K562 (cell line): ENCODE measurements around the gene ASIC3. TPM values are rescaled to one million over a fixed set of nuclear protein-coding genes. Genes with fewer than 3 reads are reported as not detected.

Source experiments
- ATAC-seq: fragments of 200-7000 bp; cut with Tn5 transposase; 3 replicates; pipeline ENCODE4 v1.9.1; 2020; ENCODE audit warnings: moderate library complexity
- BruUV-seq: library from RNA; stranded (reverse); fragments of 400-500 nt; replicated peaks from 2 replicates; lab custom pipeline; 2021; lab: Mats Ljungman, UMichigan
- CTCF ChIA-PET: fragments of 300-600 bp; formaldehyde crosslinking; extraction: SDS; loops from one replicate; lab custom pipeline; 2021; ENCODE audit warnings: low intra/inter-chr PET ratio; lab: Yijun Ruan, JAX
- POLR2A ChIA-PET: fragments of 300-600, 350-650 bp; sonication (Branson Sonifier 250); formaldehyde crosslinking; extraction: SDS; loops from one replicate; lab custom pipeline; 2021; ENCODE audit warnings: antibody characterized with exemption, inconsistent platforms; lab: Yijun Ruan, JAX
- DNase-seq, 4 experiments: peaks; one replicate each; pipeline versions ENCODE4 v3.0.0 to v3.0.0-alpha.2; 2011 to 2018; ENCODE audit warnings: low spot score in 3 of 4, mixed read lengths in 3 of 4; ENCODE audit errors: extremely low read depth in 1 of 4
- FAIRE-seq: peaks from 2 replicates; lab custom pipeline; 2011; peaks lifted over from hg19 to GRCh38; lab: Jason Lieb, UNC
- H2AFZ ChIP-seq: 2 replicates; pipeline ENCODE4 v1.6.0; 2011; ENCODE audit warnings: low read depth, low read length, control low read depth, inconsistent platforms
- H3K27ac ChIP-seq: fragments of 200-600 bp; 3 replicates; pipeline ENCODE4 v1.8.0; 2011; ENCODE audit warnings: low read depth, mild to moderate bottlenecking, control low read depth, inconsistent platforms, low read length, moderate library complexity, mixed read lengths; ENCODE audit errors: extremely low read depth
- H3K27me3 ChIP-seq, 2 experiments: fragments of 300-600 bp in 1 of 2; 2 replicates in 1 of 2; 3 replicates in 1 of 2; pipeline versions ENCODE4 v1.6.0 to v1.8.0; 2011; ENCODE audit warnings: inconsistent platforms in 2 of 2, low read length in 2 of 2, mild to moderate bottlenecking in 1 of 2, mixed read lengths in 1 of 2, moderate library complexity in 1 of 2; ENCODE audit not compliant: control insufficient read depth in 2 of 2, insufficient read depth in 2 of 2
- H3K36me3 ChIP-seq: fragments of 300-600 bp; 3 replicates; pipeline ENCODE4 v1.8.0; 2011; ENCODE audit warnings: mild to moderate bottlenecking, low read length, inconsistent platforms; ENCODE audit not compliant: control insufficient read depth, insufficient read depth
- H3K4me1 ChIP-seq, 2 experiments: fragments of 200-600 bp in 1 of 2; replicated peaks in 1 of 2; 2 replicates in 1 of 2; 3 replicates in 1 of 2; pipeline versions ENCODE4 v1.5.1 to v1.8.0; 2011; ENCODE audit warnings: inconsistent platforms in 2 of 2, low read length in 2 of 2, mild to moderate bottlenecking in 1 of 2, mixed read lengths in 1 of 2, moderate library complexity in 1 of 2; ENCODE audit not compliant: control insufficient read depth in 2 of 2, insufficient read depth in 2 of 2
- H3K4me2 ChIP-seq: 2 replicates; pipeline ENCODE4 v1.6.1; 2011; ENCODE audit warnings: low read length, control low read depth, inconsistent platforms, mixed read lengths; ENCODE audit not compliant: insufficient read depth
- H3K4me3 ChIP-seq: fragments of 200-600 bp; sonication (generic), shearing (Covaris generic); 2 replicates; pipeline ENCODE4 v1.5.1; 2016; ENCODE audit warnings: control low read depth, inconsistent platforms
- H3K79me2 ChIP-seq: fragments of 200-600 bp; 3 replicates; pipeline ENCODE4 v1.8.0; 2011; ENCODE audit warnings: low read length, inconsistent platforms; ENCODE audit not compliant: control insufficient read depth, insufficient read depth
- H3K9ac ChIP-seq, 2 experiments: 2 replicates each; pipeline versions ENCODE4 v1.6.0 to v1.6.1; 2011; ENCODE audit warnings: low read depth in 2 of 2, low read length in 2 of 2, control low read depth in 1 of 2, inconsistent platforms in 1 of 2, mild to moderate bottlenecking in 1 of 2, mixed read lengths in 1 of 2; ENCODE audit not compliant: insufficient read depth in 1 of 2
- H3K9me1 ChIP-seq: one replicate; pipeline ENCODE4 v1.6.0; 2011; ENCODE audit warnings: inconsistent platforms, mild to moderate bottlenecking, low read length, moderate library complexity; ENCODE audit not compliant: control insufficient read depth, insufficient read depth
- H3K9me3 ChIP-seq: replicated peaks from 2 replicates; pipeline ENCODE4 v1.5.1; 2011; ENCODE audit warnings: low read depth, low read length, inconsistent platforms; ENCODE audit not compliant: control insufficient read depth, insufficient read depth
- H4K20me1 ChIP-seq: replicated peaks from 2 replicates; pipeline ENCODE4 v1.6.1; 2011; ENCODE audit warnings: low read length, inconsistent platforms, mixed read lengths; ENCODE audit not compliant: control insufficient read depth, insufficient read depth
- BRCA1 ChIP-seq, 2 experiments: fragments of 450-650 bp in 1 of 2; sonication (generic) in 1 of 2; formaldehyde crosslinking in 1 of 2; IDR thresholded peaks; 2 replicates each; pipeline versions ENCODE4 v1.5.0 to v1.6.1; 2017 to 2020; ENCODE audit warnings: mild to moderate bottlenecking in 1 of 2, missing genetic modification reagents in 1 of 2
- CBFB ChIP-seq: sonication (generic); formaldehyde crosslinking; IDR thresholded peaks from 2 replicates; pipeline ENCODE4 v1.4.0; 2020; ENCODE audit warnings: mild to moderate bottlenecking, missing genetic modification reagents
- DACH1 ChIP-seq: fragments of 450-650 bp; IDR thresholded peaks from 2 replicates; pipeline ENCODE4 v1.6.1; 2018; ENCODE audit not compliant: partially characterized antibody
- MCM7 ChIP-seq, 2 experiments: fragments of 450-650 bp; IDR thresholded peaks; 2 replicates each; pipeline ENCODE4 v1.6.1; 2016 to 2018
- NR2C2 ChIP-seq, 2 experiments: fragments of 200-800 bp in 1 of 2; sonication (Bioruptor generic) in 1 of 2; sonication (generic) in 1 of 2; formaldehyde crosslinking in 1 of 2; IDR thresholded peaks; 2 replicates each; pipeline versions ENCODE4 v1.6.1 to v1.8.0; 2016 to 2022; ENCODE audit warnings: mild to moderate bottlenecking in 1 of 2, missing compliant biosample characterization in 1 of 2, missing genetic modification characterization in 1 of 2, missing genetic modification reagents in 1 of 2
- PURB ChIP-seq: sonication (generic); formaldehyde crosslinking; IDR thresholded peaks from 2 replicates; pipeline ENCODE4 v1.9.0; 2021; ENCODE audit warnings: low read depth, mild to moderate bottlenecking, missing genetic modification reagents
- XRCC5 ChIP-seq: fragments of 200-400 bp; formaldehyde crosslinking; IDR thresholded peaks from 2 replicates; pipeline ENCODE4 v1.6.1; 2017; ENCODE audit warnings: low read depth, mild to moderate bottlenecking, low read length
- ZC3H4 ChIP-seq: sonication (generic); formaldehyde crosslinking; IDR thresholded peaks from 2 replicates; pipeline ENCODE4 v1.9.0; 2021; ENCODE audit warnings: missing genetic modification reagents, borderline replicate concordance
- WGBS: fragments of 100-300 bp; shearing (Covaris generic); methylation state at CpG from one replicate; pipeline ENCODE4 v1.1.6; 2016; ENCODE audit warnings: low coverage, mixed read lengths; ENCODE audit not compliant: insufficient coverage; ENCODE audit errors: missing lambda C conversion rate; 5-methylcytosine and 5-hydroxymethylcytosine counted together
- in situ Hi-C: fragments of 300-500 bp; cut with MboI; formaldehyde crosslinking; loops from 4 replicates; pipeline ENCODE4 v1.15.0; 2018; ENCODE audit warnings: inconsistent platforms, mixed read lengths
- intact Hi-C: fragments of 100-400 bp; cut with micrococcal nuclease; formaldehyde crosslinking; loops from 2 replicates; pipeline ENCODE4 v1.14.2; 2022
- polyA plus RNA-seq, 8 experiments: library from polyadenylated mRNA; depleted of rRNA in 4 of 8; stranded (reverse) in 5 of 8; unstranded in 3 of 8; fragments of >200 nt; fragmentation: Nextera tagmentation in 2 of 8; fragmentation: Illumina TruSeq in 1 of 8; extraction: Ambion mirVana in 2 of 8; extraction: Trizol in 1 of 8; gene quantifications; 2 replicates each; pipeline versions ENCODE4 v1.2.1 to v1.2.3, GENCODE V29; 2011 to 2014; ENCODE audit warnings: inconsistent platforms in 1 of 8, missing spikeins in 1 of 8
- total RNA-seq, 7 experiments: library from RNA; depleted of rRNA in 6 of 7; stranded (reverse); fragments of >200 nt in 6 of 7; fragmentation: Illumina TruSeq in 2 of 7; extraction: Trizol in 2 of 7; gene quantifications; 2 replicates each; pipeline versions ENCODE4 v1.2.1 to v1.2.3, GENCODE V29; 2011 to 2021; ENCODE audit warnings: low replicate concordance in 1 of 7

The ASIC3 gene
- total and polyA plus RNA-seq, 9 of the 15 experiments (the other 6 are each of a cell fraction or from before 2014, with no cell fraction given): 0.11 to 5.0 (median 0.87) TPM

- no peaks in the 10 kb centered on the region; a peak in 1 of 5 replicates for H3K27me3 ChIP-seq
- H3K4me3 ChIP-seq: no peak overlapping the region
- ATAC-seq (no peak), FAIRE-seq (no peak), DNase-seq (peak in 1 of 4 experiments; percentile 25)
- peaks cover 7% of the 10 kb centered on the region; the same call in 1 of the 3 replicates for H3K36me3 ChIP-seq
- in situ Hi-C loops: no loop called here
- peaks cover 38% of the 10 kb centered on the region for H3K79me2 ChIP-seq
- peak overlapping the region; percentile 100 for H3K4me2 ChIP-seq
- peak overlapping the region in 1 of 2 experiments; percentile 69; a peak in 2 of 4 replicates for H3K9ac ChIP-seq
- no TSS peak for BruUV-seq
- WGBS: 30% methylated on average over 7 of the region's 7 CpGs
- peak overlapping the region; percentile 92; the same call in 1 of the 2 replicates for H2AFZ ChIP-seq
- H3K9me3 ChIP-seq: no peaks in the 10 kb centered on the region
- intact Hi-C loops: loop anchor here (5.0 kb wide), 1 partner anchor 225 kb away; the partner anchor contains the start of gene CHPF2
- no peaks in the 10 kb centered on the region for H4K20me1 ChIP-seq
- POLR2A ChIA-PET: interaction anchor here (0.6 to 8.4 kb wide), 8 partner anchors 11 to 721 kb away, joined by 3 to 146 read pairs (median 7); partner anchors contain the start of genes ABCB8 and ATG9B
- peaks cover 47 to 61% of the 10 kb centered on the region in 2 experiments for H3K4me1 ChIP-seq
- CTCF ChIA-PET: interaction anchor here (0.9 to 3.5 kb wide), 5 partner anchors 11 to 108 kb away, joined by 3 to 15 read pairs (median 5); no protein-coding TSS in a partner anchor
- TF ChIP-seq ZC3H4 (CRISPR knock-in tag) (0 out of 2 replicates have a peak, but pooled peaks have one; percentile 51), MCM7 (IDR thresholded peaks at IDR 0.05) (no peak), NR2C2 (CRISPR knock-in tag; IDR thresholded peaks at IDR 0.05) (0 out of 2 replicates have a peak, but pooled peaks have one; percentile 36), NR2C2 (tag; IDR thresholded peaks at IDR 0.05) (no peak), XRCC5 (0 out of 2 replicates have a peak, but pooled peaks have one; percentile 5), DACH1 (no peak), CBFB (CRISPR knock-in tag) (0 out of 2 replicates have a peak, but pooled peaks have one; percentile 61), PURB (CRISPR knock-in tag) (0 out of 2 replicates have a peak, but pooled peaks have one; percentile 10), BRCA1 (IDR thresholded peaks at IDR 0.05) (no peak), BRCA1 (CRISPR knock-in tag; IDR thresholded peaks at IDR 0.05) (0 out of 2 replicates have a peak, but pooled peaks have one; percentile 76)
- peak overlapping the region; percentile 85; the same call in 2 of the 3 replicates for H3K27ac ChIP-seq
- no peaks in the 10 kb centered on the region for H3K9me1 ChIP-seq
Observed at GRCh38 chr7:151007469-151007898, 40.8 kb upstream of the ASIC3 start.
